Omental fat pad (tissue), 4 donors: ENCODE data around the gene RGSL1. TPM values are rescaled to one million over a fixed set of nuclear protein-coding genes. Genes with fewer than 3 reads are reported as not detected.

Source experiments
- ATAC-seq: fragments of 150-250 bp; one replicate; pipeline ENCODE4 v1.9.1; 2016; ENCODE audit warnings: mild to moderate bottlenecking, moderate library complexity; ENCODE audit not compliant: low FRiP score
- DNase-seq: peaks from one replicate; pipeline ENCODE4 v3.0.0-alpha.2; 2019; ENCODE audit warnings: low spot score
- total RNA-seq, 4 donors: library from RNA; depleted of rRNA; stranded (reverse); fragments of >200 nt; gene quantifications; one replicate each; pipeline ENCODE4 v1.1.0, GENCODE V29; 2016
- TF ChIP-seq, protein P1 (sequence below), 3 donors: fragments of 450-650 bp; IDR thresholded peaks; one replicate each; pipeline ENCODE4 v1.5.1; 2016 to 2017; ENCODE audit warnings: antibody characterized with exemption in 3 of 3, mild to moderate bottlenecking in 3 of 3, moderate library complexity in 2 of 3

The RGSL1 gene
- total RNA-seq, 4 donors from 2014 or later, result 1.7 TPM; not detected in 3

DNA sequence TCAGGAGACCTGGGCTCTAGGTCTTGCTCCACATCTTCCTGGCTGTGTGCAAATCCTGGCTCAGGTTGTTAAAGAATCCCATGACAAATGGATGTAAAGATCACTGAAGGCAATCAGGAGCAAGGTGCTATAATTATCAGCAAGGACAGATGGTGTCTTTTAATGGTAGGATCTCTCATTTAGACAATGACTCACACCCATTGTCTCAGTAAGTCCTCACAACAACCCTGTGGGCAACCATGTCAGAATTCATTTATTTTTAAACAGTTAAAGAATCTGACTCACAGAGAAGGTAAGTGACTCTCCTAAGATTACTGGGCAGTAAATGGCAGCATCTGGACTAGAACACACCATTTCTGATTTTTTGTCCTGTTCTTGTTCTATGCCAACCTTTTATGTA is 106.3 kb downstream of the RGSL1 start:
- no peak for DNase-seq
- ATAC-seq, result no peak
- TF ChIP-seq, protein P1, sequence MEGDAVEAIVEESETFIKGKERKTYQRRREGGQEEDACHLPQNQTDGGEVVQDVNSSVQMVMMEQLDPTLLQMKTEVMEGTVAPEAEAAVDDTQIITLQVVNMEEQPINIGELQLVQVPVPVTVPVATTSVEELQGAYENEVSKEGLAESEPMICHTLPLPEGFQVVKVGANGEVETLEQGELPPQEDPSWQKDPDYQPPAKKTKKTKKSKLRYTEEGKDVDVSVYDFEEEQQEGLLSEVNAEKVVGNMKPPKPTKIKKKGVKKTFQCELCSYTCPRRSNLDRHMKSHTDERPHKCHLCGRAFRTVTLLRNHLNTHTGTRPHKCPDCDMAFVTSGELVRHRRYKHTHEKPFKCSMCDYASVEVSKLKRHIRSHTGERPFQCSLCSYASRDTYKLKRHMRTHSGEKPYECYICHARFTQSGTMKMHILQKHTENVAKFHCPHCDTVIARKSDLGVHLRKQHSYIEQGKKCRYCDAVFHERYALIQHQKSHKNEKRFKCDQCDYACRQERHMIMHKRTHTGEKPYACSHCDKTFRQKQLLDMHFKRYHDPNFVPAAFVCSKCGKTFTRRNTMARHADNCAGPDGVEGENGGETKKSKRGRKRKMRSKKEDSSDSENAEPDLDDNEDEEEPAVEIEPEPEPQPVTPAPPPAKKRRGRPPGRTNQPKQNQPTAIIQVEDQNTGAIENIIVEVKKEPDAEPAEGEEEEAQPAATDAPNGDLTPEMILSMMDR (IDR thresholded peaks at IDR 0.05), result no peak

DNA sequence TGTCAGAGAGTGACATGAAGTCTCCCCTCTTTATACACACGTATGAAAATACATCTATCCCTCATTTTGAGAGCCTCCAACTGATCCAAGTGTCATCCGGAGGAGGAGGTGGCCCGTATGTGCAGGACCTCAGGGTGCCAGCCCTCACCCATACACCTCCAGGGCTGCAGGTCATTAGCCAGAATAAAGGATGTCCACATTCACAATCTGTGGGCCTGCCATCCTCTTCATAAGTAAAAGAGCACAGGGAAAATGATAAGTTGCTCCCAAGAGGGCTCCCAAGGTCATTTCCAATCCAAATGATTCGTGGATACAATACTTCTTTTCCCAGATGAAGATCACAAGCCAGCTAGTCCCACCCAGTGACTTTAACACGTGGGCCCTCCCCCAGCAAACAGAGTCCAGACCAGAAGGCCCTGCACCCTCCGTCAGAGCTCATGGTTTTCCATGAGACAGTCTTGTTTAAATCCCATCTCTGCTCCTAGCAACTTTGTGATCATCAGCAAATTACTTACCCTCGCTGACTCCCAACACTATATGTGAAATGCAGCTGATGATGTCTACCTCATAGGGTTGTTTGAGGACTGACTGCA is 110.5 kb downstream of the RGSL1 start:
- TF ChIP-seq, protein P1 (IDR thresholded peaks at IDR 0.05), result no peak
- no peak for ATAC-seq

DNA sequence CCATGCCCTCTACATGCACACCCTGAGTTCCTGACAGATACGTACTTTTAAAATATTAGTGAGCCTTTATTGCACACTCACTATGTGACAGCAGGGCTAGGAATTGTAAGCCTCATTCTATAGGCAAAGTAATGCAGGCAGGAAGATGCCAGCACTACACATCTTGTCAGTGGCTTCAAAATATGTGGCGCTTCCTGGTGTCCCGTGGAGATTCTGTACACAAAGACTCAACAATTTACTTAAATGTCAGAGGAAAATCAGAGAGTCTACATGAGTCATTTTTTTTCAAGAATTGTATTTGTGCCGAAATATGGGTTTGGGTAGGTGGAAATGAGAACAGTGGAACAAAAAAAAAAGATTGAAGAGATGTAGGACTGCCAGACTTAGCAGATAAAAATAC is 111.5 kb downstream of the RGSL1 start:
- TF ChIP-seq, protein P1 (IDR thresholded peaks at IDR 0.05), result no peak
- DNase-seq (no peak), ATAC-seq (no peak)

More for the DNA sequence above, 110.5 kb downstream of the RGSL1 start:
- DNase-seq, result no peak

DNA sequence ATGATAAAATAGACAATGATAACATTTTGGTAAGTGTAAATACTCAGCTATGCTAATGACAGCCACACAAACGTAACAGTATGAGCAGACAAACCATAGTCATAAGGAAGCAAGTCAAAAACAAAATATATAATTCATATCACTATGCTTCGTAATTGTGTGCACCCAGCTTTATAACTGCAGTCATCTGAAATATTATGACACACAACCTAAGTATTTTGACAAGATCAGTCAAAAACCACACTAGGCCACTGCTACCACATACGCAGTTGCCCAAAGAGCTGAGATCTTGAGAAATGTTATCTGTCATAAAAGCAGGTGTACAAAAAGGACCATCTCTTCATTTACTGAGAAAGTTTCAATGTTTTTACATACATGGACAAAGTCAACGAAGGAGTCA is 113.1 kb downstream of the RGSL1 start:
- no peak for ATAC-seq
- DNase-seq, result no peak
- TF ChIP-seq, protein P1 (IDR thresholded peaks at IDR 0.05), result no peak

DNA sequence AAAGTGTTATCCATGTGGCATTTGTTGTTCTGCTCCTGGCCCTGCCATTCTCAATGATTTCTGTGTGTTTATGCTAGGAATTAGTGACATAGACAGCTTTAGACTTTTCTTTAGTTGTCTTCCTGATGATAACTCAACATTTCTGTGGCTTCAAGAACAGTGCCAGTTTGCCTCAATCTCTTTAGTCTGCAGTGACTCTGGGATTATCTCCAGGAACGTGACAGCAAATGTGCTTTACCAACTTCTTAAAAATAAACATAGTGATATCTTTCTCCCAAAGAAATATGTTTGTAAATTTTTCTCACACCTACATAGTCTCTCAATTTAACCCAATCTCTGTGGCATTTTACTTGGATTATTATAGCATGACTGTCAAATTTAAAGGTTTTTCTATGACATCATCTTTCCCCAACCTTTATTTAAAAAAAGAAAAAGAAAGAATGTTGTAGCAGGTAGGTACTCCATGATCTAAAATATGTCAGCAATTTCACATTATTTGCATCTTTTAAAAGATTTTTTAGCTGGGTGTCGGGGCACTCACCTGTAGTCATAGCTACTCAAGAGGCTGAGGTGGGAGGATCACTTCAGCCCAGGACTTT is 114.6 kb downstream of the RGSL1 start:
- TF ChIP-seq, protein P1 (IDR thresholded peaks at IDR 0.05), result no peak
- DNase-seq (no peak), ATAC-seq (no peak)

DNA sequence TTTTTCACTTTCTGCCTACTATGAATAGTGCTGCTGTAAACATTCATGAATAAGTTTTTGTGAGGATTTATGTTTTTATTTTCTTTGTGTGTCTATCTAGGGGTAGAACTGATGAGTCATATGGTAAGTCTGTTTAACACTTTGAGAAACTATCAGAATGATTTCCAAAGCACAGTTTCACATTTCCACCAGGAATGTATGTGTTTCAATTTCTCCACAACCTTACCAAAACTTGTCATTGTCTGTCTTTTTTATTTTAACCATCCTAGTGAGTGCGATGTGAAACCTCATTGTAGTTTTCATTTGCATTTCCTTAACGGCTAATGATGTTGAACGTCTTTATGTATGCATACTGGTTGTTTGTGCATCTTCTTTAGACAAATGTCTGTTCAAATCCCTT is 115.6 kb downstream of the RGSL1 start:
- TF ChIP-seq, protein P1 (IDR thresholded peaks at IDR 0.05), result no peak
- ATAC-seq (no peak), DNase-seq (no peak)

DNA sequence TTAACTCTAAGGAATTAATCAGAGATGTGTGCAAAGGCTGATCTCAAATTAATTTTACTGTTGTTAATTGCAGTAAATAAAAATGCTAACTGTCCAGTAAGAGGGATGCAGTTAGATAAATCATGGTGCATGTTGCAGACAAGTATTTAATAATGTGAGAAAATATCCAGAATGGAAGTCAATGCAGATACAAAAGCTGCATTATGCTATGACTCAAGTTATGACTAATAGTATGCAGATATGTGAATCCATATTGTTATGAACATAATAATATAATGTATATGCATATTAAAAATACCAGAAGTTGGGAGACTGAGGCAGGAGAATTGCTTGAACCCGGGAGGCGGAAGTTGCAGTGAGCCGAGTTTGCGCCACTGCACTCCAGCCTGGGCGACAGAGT is 117.7 kb downstream of the RGSL1 start:
- DNase-seq (no peak), ATAC-seq (no peak)
- TF ChIP-seq, protein P1 (IDR thresholded peaks at IDR 0.05), result no peak
